WTC11 (cell line): ENCODE data around the gene GNS. TPM values are rescaled to one million over a fixed set of nuclear protein-coding genes. Genes with fewer than 3 reads are reported as not detected.
A peak's percentile ranks its signal among the peaks of the same experiment; 100 is the strongest.

Experiments
- ATAC-seq: fragments of 200-7000 bp; cut with Tn5 transposase; 2 replicates; pipeline ENCODE4 v1.10.0; 2021; ENCODE audit warnings: mild to moderate bottlenecking, moderate library complexity
- CTCF ChIA-PET: fragments of 300-600 bp; sonication (Branson Sonifier 250); formaldehyde crosslinking; loops from one replicate; lab custom pipeline; 2021; ENCODE audit warnings: antibody characterized with exemption; lab: Charles Lee
- POLR2A ChIA-PET: fragments of 350-600 bp; sonication (Branson Sonifier 250); formaldehyde crosslinking; loops from one replicate; lab custom pipeline; 2021; ENCODE audit warnings: antibody characterized with exemption; lab: Charles Lee
- DNase-seq: peaks from one replicate; pipeline ENCODE4 v3.0.0; 2021; ENCODE audit warnings: low spot score
- H3K27ac Mint-ChIP-seq: 2 replicates; pipeline ENCODE4 v1.8.0; 2021; ENCODE audit warnings: mixed read lengths
- H3K27me3 Mint-ChIP-seq: 2 replicates; pipeline ENCODE4 v1.8.0; 2021; ENCODE audit warnings: low read depth, mild to moderate bottlenecking, moderate library complexity, mixed read lengths
- H3K36me3 Mint-ChIP-seq: 2 replicates; pipeline ENCODE4 v1.8.0; 2021; ENCODE audit warnings: mixed read lengths
- H3K4me1 Mint-ChIP-seq: 2 replicates; pipeline ENCODE4 v1.8.0; 2022; ENCODE audit warnings: mixed read lengths
- H3K4me3 Mint-ChIP-seq: 2 replicates; pipeline ENCODE4 v1.8.0; 2021; ENCODE audit warnings: mild to moderate bottlenecking, moderate library complexity, mixed read lengths
- H3K9me3 Mint-ChIP-seq: 2 replicates; pipeline ENCODE4 v1.8.0; 2021; ENCODE audit warnings: mixed read lengths
- AFF4 ChIP-seq: sonication (generic); formaldehyde crosslinking; IDR thresholded peaks from 2 replicates; pipeline ENCODE4 v1.8.1; 2023; ENCODE audit warnings: mild to moderate bottlenecking, missing genetic modification reagents, borderline replicate concordance
- CDX4 ChIP-seq: fragments of 250-450 bp; sonication (Bioruptor Pico); IDR thresholded peaks from 2 replicates; pipeline ENCODE4 v1.9.0; 2021; ENCODE audit warnings: moderate library complexity, mild to moderate bottlenecking, inconsistent platforms, borderline replicate concordance
- CREB1 ChIP-seq: sonication (generic); formaldehyde crosslinking; IDR thresholded peaks from 2 replicates; pipeline ENCODE4 v1.8.0; 2023; ENCODE audit warnings: mild to moderate bottlenecking, missing genetic modification reagents
- GABPB1 ChIP-seq: sonication (generic); formaldehyde crosslinking; IDR thresholded peaks from 2 replicates; pipeline ENCODE4 v1.8.1; 2023; ENCODE audit warnings: mild to moderate bottlenecking, missing genetic modification reagents
- GTF2I ChIP-seq: fragments of 250-450 bp; sonication (Bioruptor Pico); conservative IDR thresholded peaks from 2 replicates; pipeline ENCODE4 v1.4.0; 2021; ENCODE audit warnings: mild to moderate bottlenecking
- MLX ChIP-seq: sonication (generic); formaldehyde crosslinking; IDR thresholded peaks from 2 replicates; pipeline ENCODE4 v1.8.1; 2023; ENCODE audit warnings: mild to moderate bottlenecking, missing genetic modification reagents, moderate library complexity
- MXD4 ChIP-seq: fragments of 250-450 bp; sonication (Bioruptor Pico); IDR thresholded peaks from 2 replicates; pipeline ENCODE4 v1.8.0; 2021; ENCODE audit warnings: mild to moderate bottlenecking, moderate library complexity, borderline replicate concordance
- OVOL2 ChIP-seq: fragments of 250-450 bp; sonication (Bioruptor Pico); IDR thresholded peaks from 2 replicates; pipeline ENCODE4 v1.9.0; 2021; ENCODE audit warnings: mild to moderate bottlenecking, borderline replicate concordance
- PRDM15 ChIP-seq: sonication (generic); formaldehyde crosslinking; IDR thresholded peaks from 2 replicates; pipeline ENCODE4 v1.8.0; 2022; ENCODE audit warnings: missing genetic modification reagents
- PREB ChIP-seq: sonication (generic); formaldehyde crosslinking; IDR thresholded peaks from 2 replicates; pipeline ENCODE4 v1.8.1; 2022; ENCODE audit warnings: mild to moderate bottlenecking, missing genetic modification reagents, moderate library complexity, borderline replicate concordance
- PRRX2 ChIP-seq: fragments of 250-450 bp; sonication (Bioruptor Pico); IDR thresholded peaks from 2 replicates; pipeline ENCODE4 v1.8.0; 2021; ENCODE audit warnings: mild to moderate bottlenecking
- RELA ChIP-seq: sonication (generic); formaldehyde crosslinking; IDR thresholded peaks from 2 replicates; pipeline ENCODE4 v1.8.1; 2022; ENCODE audit warnings: missing genetic modification reagents, mild to moderate bottlenecking, borderline replicate concordance
- SP1 ChIP-seq: sonication (generic); formaldehyde crosslinking; conservative IDR thresholded peaks from 2 replicates; pipeline ENCODE4 v1.8.1; 2022; ENCODE audit warnings: missing genetic modification reagents
- TEAD4 ChIP-seq: sonication (generic); formaldehyde crosslinking; IDR thresholded peaks from 2 replicates; pipeline ENCODE4 v1.8.0; 2022; ENCODE audit warnings: mild to moderate bottlenecking, missing genetic modification reagents
- TP53 ChIP-seq: sonication (generic); formaldehyde crosslinking; IDR thresholded peaks from 2 replicates; pipeline ENCODE4 v1.8.1; 2023; ENCODE audit warnings: mild to moderate bottlenecking, missing genetic modification reagents
- USF2 ChIP-seq: sonication (generic); formaldehyde crosslinking; IDR thresholded peaks from 2 replicates; pipeline ENCODE4 v1.8.1; 2023; ENCODE audit warnings: mild to moderate bottlenecking, missing genetic modification reagents, moderate library complexity
- ZBTB21 ChIP-seq: sonication (generic); formaldehyde crosslinking; IDR thresholded peaks from 2 replicates; pipeline ENCODE4 v1.8.1; 2023; ENCODE audit warnings: mild to moderate bottlenecking, missing genetic modification reagents, borderline replicate concordance
- ZNF121 ChIP-seq: sonication (generic); formaldehyde crosslinking; IDR thresholded peaks from 2 replicates; pipeline ENCODE4 v1.8.0; 2023; ENCODE audit warnings: missing genetic modification reagents
- ZNF138 ChIP-seq: sonication (generic); formaldehyde crosslinking; conservative IDR thresholded peaks from 2 replicates; pipeline ENCODE4 v1.8.1; 2022; ENCODE audit warnings: mild to moderate bottlenecking, moderate library complexity, missing genetic modification reagents
- ZNF232 ChIP-seq: sonication (generic); formaldehyde crosslinking; IDR thresholded peaks from 2 replicates; pipeline ENCODE4 v1.8.0; 2022; ENCODE audit warnings: mild to moderate bottlenecking, missing genetic modification reagents
- ZNF263 ChIP-seq: sonication (generic); formaldehyde crosslinking; IDR thresholded peaks from 2 replicates; pipeline ENCODE4 v1.8.1; 2022; ENCODE audit warnings: low read depth, mild to moderate bottlenecking, moderate library complexity, missing genetic modification reagents
- ZNF671 ChIP-seq: fragments of 250-450 bp; sonication (Bioruptor Pico); IDR thresholded peaks from 2 replicates; pipeline ENCODE4 v1.8.0; 2021; ENCODE audit warnings: mild to moderate bottlenecking
- total RNA-seq: library from RNA; stranded (reverse); gene quantifications from 3 replicates; pipeline ENCODE4 v1.2.3, GENCODE V29; 2021

The GNS gene
- total RNA-seq, 1 experiment from 2014 or later, result 24.7 TPM

- TF ChIP-seq CDX4 (CRISPR knock-in tag) (no peak), TEAD4 (CRISPR knock-in tag) (no peak), OVOL2 (no peak), ZBTB21 (CRISPR knock-in tag) (no peak), AFF4 (CRISPR knock-in tag) (no peak), MLX (CRISPR knock-in tag) (no peak), USF2 (peak; percentile 5; the same call in 1 of the 2 replicates), MXD4 (CRISPR knock-in tag) (no peak), ZNF121 (no peak), ZNF263 (CRISPR knock-in tag) (no peak), PRRX2 (no peak), TP53 (CRISPR knock-in tag) (peak; percentile 79)
Measured at GRCh38 chr12:64780531-64781279, 21.5 kb upstream of the GNS start (continued).

DNA sequence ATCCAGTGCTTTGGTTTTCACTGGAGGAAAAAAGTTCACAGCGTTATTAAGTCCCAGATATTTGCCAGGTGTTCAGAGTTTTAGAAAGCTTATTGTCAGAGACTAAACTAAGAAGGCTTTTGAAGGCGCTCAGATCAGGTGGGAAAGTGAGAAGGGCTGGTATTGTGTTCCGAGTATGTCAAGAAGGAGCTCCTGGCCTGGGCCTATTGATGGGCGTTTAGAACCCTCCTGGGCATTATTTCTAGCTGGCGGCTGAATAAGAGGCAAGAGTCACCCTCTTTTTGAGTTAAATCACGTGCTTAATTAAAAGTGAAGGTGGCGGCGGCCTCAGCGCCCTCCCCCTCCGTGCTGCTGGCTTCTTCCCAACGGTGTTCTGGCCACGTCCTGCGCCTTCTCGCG lies 20.9 kb upstream of the GNS start:
- TF ChIP-seq PRRX2 (no peak), GTF2I (no peak), PREB (no peak), USF2 (0 out of 2 replicates have a peak, but pooled peaks have one; percentile 37), GABPB1 (CRISPR knock-in tag) (no peak), SP1 (CRISPR knock-in tag) (no peak), ZNF232 (CRISPR knock-in tag) (no peak), PRDM15 (CRISPR knock-in tag) (no peak), CREB1 (CRISPR knock-in tag) (no peak), ZNF671 (CRISPR knock-in tag) (no peak), ZNF121 (no peak), ZNF138 (CRISPR knock-in tag) (peak; percentile 56; the same call in 1 of the 2 replicates), RELA (CRISPR knock-in tag) (no peak)
- Mint-ChIP-seq H3K36me3 (peaks cover 10% of the 10 kb centered on the region), H3K27ac (no peak overlapping the region), H3K4me1 (peaks cover 11% of the 10 kb centered on the region), H3K27me3 (peaks cover 81% of the 10 kb centered on the region), H3K4me3 (peak overlapping the region; percentile 62), H3K9me3 (peaks cover 17% of the 10 kb centered on the region)
- peak; percentile 29 for ATAC-seq
- CTCF ChIA-PET, result interaction anchor here (1.0 to 4.0 kb wide), 6 partner anchors 16 to 248 kb away, joined by 3 to 40 read pairs (median 4); no protein-coding TSS in a partner anchor
- DNase-seq, result no peak
- POLR2A ChIA-PET, result no interaction called here
